ENCODE measurements around the gene SYNDIG1L.

DNA sequence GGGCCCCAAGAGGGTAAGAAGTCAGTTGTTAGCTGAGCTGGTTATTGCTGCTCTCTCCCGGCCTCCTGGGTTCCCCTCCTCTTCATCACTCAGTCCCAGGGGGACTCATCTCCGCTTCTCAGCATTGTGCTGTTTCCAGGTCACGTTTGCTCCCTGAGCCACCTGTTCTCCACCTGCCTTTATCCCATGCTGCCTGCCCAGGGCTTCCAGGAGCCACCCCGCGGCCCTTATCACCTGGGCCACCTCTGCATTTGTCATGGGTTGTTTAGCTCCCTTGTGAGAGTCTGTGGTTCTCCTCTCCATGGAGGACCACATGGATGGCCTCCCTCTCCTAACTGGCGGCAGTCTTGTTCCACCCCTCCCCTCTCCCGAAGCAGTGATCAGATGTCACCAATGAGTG is 36.0 kb downstream of the SYNDIG1L start:
- no peak for TF ChIP-seq POLR2AphosphoS5 (IDR thresholded peaks at IDR 0.05)
- TF ChIP-seq, protein P1, sequence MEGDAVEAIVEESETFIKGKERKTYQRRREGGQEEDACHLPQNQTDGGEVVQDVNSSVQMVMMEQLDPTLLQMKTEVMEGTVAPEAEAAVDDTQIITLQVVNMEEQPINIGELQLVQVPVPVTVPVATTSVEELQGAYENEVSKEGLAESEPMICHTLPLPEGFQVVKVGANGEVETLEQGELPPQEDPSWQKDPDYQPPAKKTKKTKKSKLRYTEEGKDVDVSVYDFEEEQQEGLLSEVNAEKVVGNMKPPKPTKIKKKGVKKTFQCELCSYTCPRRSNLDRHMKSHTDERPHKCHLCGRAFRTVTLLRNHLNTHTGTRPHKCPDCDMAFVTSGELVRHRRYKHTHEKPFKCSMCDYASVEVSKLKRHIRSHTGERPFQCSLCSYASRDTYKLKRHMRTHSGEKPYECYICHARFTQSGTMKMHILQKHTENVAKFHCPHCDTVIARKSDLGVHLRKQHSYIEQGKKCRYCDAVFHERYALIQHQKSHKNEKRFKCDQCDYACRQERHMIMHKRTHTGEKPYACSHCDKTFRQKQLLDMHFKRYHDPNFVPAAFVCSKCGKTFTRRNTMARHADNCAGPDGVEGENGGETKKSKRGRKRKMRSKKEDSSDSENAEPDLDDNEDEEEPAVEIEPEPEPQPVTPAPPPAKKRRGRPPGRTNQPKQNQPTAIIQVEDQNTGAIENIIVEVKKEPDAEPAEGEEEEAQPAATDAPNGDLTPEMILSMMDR (IDR thresholded peaks at IDR 0.05): no peak

Data from prostate gland (tissue), 2 donors.